ENCODE measurements around the gene ADAMTSL2. TPM values are rescaled to one million over a fixed set of nuclear protein-coding genes. Genes with fewer than 3 reads are reported as not detected.

Gene ADAMTSL2
- total RNA-seq, 4 donors from 2014 or later, result 0.34 to 0.75 (median 0.57) TPM

DNA sequence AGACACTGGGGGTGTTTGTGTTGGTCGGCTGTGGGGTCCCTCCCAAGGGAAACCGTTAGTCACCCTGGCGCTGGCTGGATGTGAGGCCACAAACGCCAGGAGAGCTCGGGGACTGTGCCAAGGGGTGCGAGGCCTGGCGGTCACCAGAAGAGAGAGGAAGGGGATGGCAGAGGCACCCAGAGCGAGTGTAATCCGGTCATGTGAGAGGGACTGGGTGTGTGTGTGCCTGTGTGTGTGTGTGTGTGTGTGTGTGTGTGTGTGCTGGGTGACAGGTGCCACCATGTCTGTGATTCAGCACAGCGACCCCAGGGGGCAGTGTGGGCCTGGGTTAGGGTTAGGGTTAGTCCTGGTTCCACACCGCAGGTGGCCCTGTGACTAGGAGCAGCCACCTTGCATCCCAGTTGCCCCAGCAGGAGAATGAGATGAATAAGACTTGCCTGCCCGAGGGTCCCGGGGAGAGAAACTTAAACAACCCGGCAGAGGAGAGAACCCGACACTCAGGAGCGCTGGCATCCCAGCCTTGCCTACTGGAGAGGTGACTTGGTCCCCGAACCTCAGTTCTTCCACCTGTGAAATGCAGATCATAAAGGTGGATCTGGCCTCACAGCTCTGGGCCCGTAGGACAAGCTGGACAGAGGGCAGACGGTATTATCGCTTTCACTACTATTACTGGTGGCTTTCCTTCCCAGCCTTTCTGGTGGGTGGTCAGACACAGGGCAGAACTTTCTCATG is 1.4 kb upstream of the ADAMTSL2 start:
- TF ChIP-seq CTCF (IDR thresholded peaks at IDR 0.05; ENCODE audit: low read depth), result no peak

- no peak for TF ChIP-seq CTCF (IDR thresholded peaks at IDR 0.05; ENCODE audit: low read depth)
Observed at GRCh38 chr9:133533857-133534256, 647 bp upstream of the ADAMTSL2 start.

- no peak for TF ChIP-seq CTCF (IDR thresholded peaks at IDR 0.05; ENCODE audit: low read depth)
Observed at GRCh38 chr9:133535306-133535877, 888 bp downstream of the ADAMTSL2 start.

- TF ChIP-seq CTCF (IDR thresholded peaks at IDR 0.05; ENCODE audit: low read depth), result no peak
Observed at GRCh38 chr9:133536080-133536479, 1.6 kb downstream of the ADAMTSL2 start.

DNA sequence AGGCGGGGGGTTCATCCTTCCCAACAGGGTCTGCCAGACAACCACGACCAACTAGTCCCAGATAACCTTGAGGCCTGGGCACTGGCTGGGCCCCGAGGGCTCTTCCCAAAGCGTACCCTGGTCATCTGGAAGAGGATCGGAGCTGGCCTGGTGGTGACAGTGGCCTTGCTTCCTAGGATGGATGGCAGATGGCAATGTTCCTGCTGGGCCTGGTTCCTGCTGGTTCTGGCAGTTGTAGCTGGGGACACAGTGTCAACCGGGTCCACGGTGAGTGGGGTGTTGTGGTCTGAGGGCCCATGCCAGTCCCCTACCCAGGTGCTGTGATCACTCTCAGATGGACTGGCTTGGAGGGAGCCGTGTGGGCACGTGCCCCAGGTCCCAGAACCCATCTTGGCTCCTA is 2.0 kb downstream of the ADAMTSL2 start:
- TF ChIP-seq CTCF (IDR thresholded peaks at IDR 0.05; ENCODE audit: low read depth), result no peak

DNA sequence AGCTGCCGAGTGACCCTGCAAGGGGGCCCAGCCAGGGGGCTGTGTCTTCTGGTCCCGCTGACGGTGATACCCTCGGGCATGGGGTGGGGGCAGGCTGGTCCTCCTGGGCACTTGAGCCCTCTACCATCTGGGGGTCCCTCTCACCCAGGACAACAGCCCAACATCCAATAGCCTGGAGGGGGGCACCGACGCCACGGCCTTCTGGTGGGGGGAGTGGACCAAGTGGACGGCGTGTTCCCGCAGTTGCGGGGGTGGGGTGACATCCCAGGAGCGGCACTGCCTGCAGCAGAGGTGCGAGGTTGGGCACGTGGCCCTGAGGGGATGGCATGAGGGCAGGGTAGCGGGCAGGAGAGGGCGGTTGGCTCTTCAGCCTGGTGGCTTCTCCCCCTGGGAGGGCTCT is 2.8 kb downstream of the ADAMTSL2 start:
- no peak for TF ChIP-seq CTCF (IDR thresholded peaks at IDR 0.05; ENCODE audit: low read depth)

DNA sequence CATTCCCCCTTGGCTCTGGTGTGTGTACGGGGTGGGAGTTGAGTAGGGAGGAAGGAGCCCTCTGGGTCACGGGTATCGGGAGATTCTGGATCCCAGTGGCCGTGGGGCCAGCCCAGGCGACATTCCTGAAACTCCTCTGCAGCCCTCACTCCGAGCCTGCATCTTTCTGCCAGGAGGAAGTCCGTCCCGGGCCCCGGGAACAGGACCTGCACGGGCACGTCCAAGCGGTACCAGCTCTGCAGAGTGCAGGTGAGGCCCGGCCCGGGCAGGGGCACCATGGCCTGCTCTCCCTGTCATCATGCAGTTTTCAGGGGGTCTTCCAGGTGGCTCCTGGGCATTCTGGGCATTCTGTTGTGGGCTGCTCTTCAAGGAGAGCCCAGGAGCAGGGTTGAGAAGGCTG is 3.7 kb downstream of the ADAMTSL2 start:
- no peak for TF ChIP-seq CTCF (IDR thresholded peaks at IDR 0.05; ENCODE audit: low read depth)

All from subcutaneous adipose tissue (tissue), 4 donors.